ENCODE data around the gene CERS1. TPM values are rescaled to one million over a fixed set of nuclear protein-coding genes. Genes with fewer than 3 reads are reported as not detected.

CERS1 gene
- total and polyA plus RNA-seq, 2 donors (not counting 3 experiments of a cell fraction or from before 2014, with no cell fraction given) = 4.0 to 8.5 TPM

- Histone ChIP-seq H3K27ac (ENCODE audit: insufficient read depth, low read depth, low read length) (no peak overlapping the region), H3K4me2 (ENCODE audit: insufficient read depth, low read length) (no peak overlapping the region), H3K9me3 (replicated peaks; ENCODE audit: control insufficient read depth, insufficient read depth, low read length) (no peaks in the 10 kb centered on the region), H3K79me2 (ENCODE audit: control insufficient read depth, insufficient read depth, low read length) (no peaks in the 10 kb centered on the region), H3K36me3 (ENCODE audit: control insufficient read depth in 2 of 2, extremely low read depth in 1 of 2, insufficient read depth in 2 of 2, low read length in 2 of 2) (no peaks in the 10 kb centered on the region), H3K4me1 (ENCODE audit: control insufficient read depth, extremely low read depth, insufficient read depth, low read length) (no peaks in the 10 kb centered on the region), H3K9me1 (replicated peaks; ENCODE audit: control insufficient read depth, extremely low read depth, insufficient read depth, low read length) (no peaks in the 10 kb centered on the region), H3K9ac (replicated peaks; ENCODE audit: extremely low read depth, insufficient read depth, low read length) (no peak overlapping the region), H2AFZ (ENCODE audit: low read depth, low read length) (no peak overlapping the region), H4K20me1 (replicated peaks; ENCODE audit: control insufficient read depth, extremely low read depth, insufficient read depth, low read length) (no peaks in the 10 kb centered on the region), H3K27me3 (ENCODE audit: control insufficient read depth in 2 of 2, insufficient read depth in 2 of 2, low read length in 2 of 2) (no peaks in the 10 kb centered on the region), H3K4me3 (replicated peaks in 1 of 3; ENCODE audit: insufficient read depth in 1 of 3, low read depth in 1 of 3, low read length in 3 of 3) (no peak overlapping the region)
- TF ChIP-seq POLR2AphosphoS5 (IDR thresholded peaks at IDR 0.05; ENCODE audit: insufficient read depth, low read depth, low read length) (no peak), MAX (IDR thresholded peaks at IDR 0.05; ENCODE audit: insufficient read depth, insufficient read length) (no peak), MYC (IDR thresholded peaks at IDR 0.05; ENCODE audit: low read depth, low read length) (no peak), POLR2A (IDR thresholded peaks at IDR 0.05; ENCODE audit: low read depth, low read length) (no peak), FOS (IDR thresholded peaks at IDR 0.05; ENCODE audit: borderline replicate concordance, insufficient read depth, low read length) (no peak), JUN (IDR thresholded peaks at IDR 0.05; ENCODE audit: borderline replicate concordance, insufficient read depth, insufficient read length, low read depth) (no peak), GATA2 (IDR thresholded peaks at IDR 0.05; ENCODE audit: insufficient read depth, insufficient read length, low read depth, low read length) (no peak), EZH2 (IDR thresholded peaks at IDR 0.05; ENCODE audit: borderline replicate concordance, low read depth, low read length, severe bottlenecking) (no peak), CTCF (IDR thresholded peaks at IDR 0.05; ENCODE audit: extremely low read depth in 1 of 2, insufficient read depth in 1 of 2, low read depth in 1 of 2, low read length in 2 of 2) (no peak)
- intact Hi-C loops (cut with micrococcal nuclease) = no loop called here
- CTCF ChIA-PET = no interaction called here
- POLR2A ChIA-PET = interaction anchor here (0.5 kb wide), 1 partner anchor 126 kb away, joined by 7 read pairs; no protein-coding TSS in a partner anchor
- no peak for FAIRE-seq
- BruUV-seq (replicated peaks) = no TSS peak
- dilution Hi-C loops (cut with MboI; ENCODE audit: extremely low pct_ligation_motif_present, low sequenced_read_pairs) = no loop called here
- peak; percentile 14 for DNase-seq (ENCODE audit: low read depth, low spot score)
Observed at GRCh38 chr19:18879579-18880373, 16.2 kb downstream of the CERS1 start.

All from endothelial cell of umbilical vein (primary cell).